Lung (tissue), 12 donors: ENCODE results near the gene SHH. TPM values are rescaled to one million over a fixed set of nuclear protein-coding genes. Genes with fewer than 3 reads are reported as not detected.

Source experiments
- ATAC-seq: fragments of 200-7000 bp; cut with Tn5 transposase; one replicate; pipeline ENCODE4 v1.9.1; 2020; ENCODE audit warnings: moderate number of reproducible peaks; ENCODE audit not compliant: insufficient read depth, low FRiP score
- DNase-seq, 3 donors: peaks; one replicate each; pipeline ENCODE4 v3.0.0-alpha.2; 2013 to 2017
- H3K27ac ChIP-seq, 2 donors: one replicate each; pipeline ENCODE4 v1.5.1; 2013; ENCODE audit warnings: mild to moderate bottlenecking in 2 of 2, moderate library complexity in 2 of 2, control low read depth in 1 of 2, inconsistent platforms in 1 of 2, low read depth in 1 of 2, low read length in 1 of 2
- H3K27me3 ChIP-seq, 3 donors: one replicate each; pipeline ENCODE4 v1.5.1; 2013; ENCODE audit warnings: low read length in 2 of 3; ENCODE audit not compliant: control insufficient read depth in 3 of 3, insufficient read depth in 3 of 3
- H3K36me3 ChIP-seq, 4 donors: one replicate each; pipeline ENCODE4 v1.5.1; 2013; ENCODE audit warnings: low read length in 4 of 4, mild to moderate bottlenecking in 1 of 4, moderate library complexity in 1 of 4; ENCODE audit not compliant: control insufficient read depth in 4 of 4, insufficient read depth in 4 of 4
- H3K4me1 ChIP-seq, 5 donors: one replicate each; pipeline ENCODE4 v1.5.1; 2013; ENCODE audit warnings: low read length in 5 of 5, mild to moderate bottlenecking in 2 of 5, moderate library complexity in 1 of 5; ENCODE audit not compliant: control insufficient read depth in 5 of 5, insufficient read depth in 5 of 5
- H3K4me3 ChIP-seq: one replicate; pipeline ENCODE4 v1.5.1; 2013; ENCODE audit warnings: mild to moderate bottlenecking, control low read depth, moderate library complexity
- H3K9ac ChIP-seq, 2 donors: one replicate each; pipeline ENCODE4 v1.5.1; 2013; ENCODE audit warnings: low read length in 2 of 2, control low read depth in 1 of 2; ENCODE audit not compliant: insufficient read depth in 1 of 2
- H3K9me3 ChIP-seq, 4 donors: one replicate each; pipeline ENCODE4 v1.5.1; 2013; ENCODE audit warnings: low read length in 3 of 4, mild to moderate bottlenecking in 1 of 4, moderate library complexity in 1 of 4; ENCODE audit not compliant: control insufficient read depth in 4 of 4, insufficient read depth in 3 of 4
- CTCF ChIP-seq: IDR thresholded peaks from 2 replicates; pipeline ENCODE4 v1.5.1; 2012; ENCODE audit warnings: mild to moderate bottlenecking; ENCODE audit errors: control extremely low read depth, extremely low read depth
- WGBS, 2 donors: extraction: QIAGEN DNeasy Blood & Tissue Kit; methylation state at CpG; one replicate each; pipeline ENCODE4 v1.1.7; 2013; 5-methylcytosine and 5-hydroxymethylcytosine counted together
- polyA plus RNA-seq, 2 donors: library from polyadenylated mRNA; stranded (reverse); fragments of 200-250 nt; gene quantifications; one replicate each; pipeline ENCODE4 v1.2.1, GENCODE V29; 2013
- total RNA-seq, 2 donors: library from RNA; depleted of rRNA in 1 of 2; stranded (reverse); fragments of >200 nt in 1 of 2; gene quantifications; one replicate each; pipeline ENCODE4 v1.2.1, GENCODE V29; 2014 to 2021
- donor health status: control.
- donor health status: control.
- donor health status: Bipolar disorder and iron deficiency.
- donor health status: healthy.
- donor health status: DM: yes; HTN: yes; CAD: no.

The SHH gene
- total and polyA plus RNA-seq, 4 donors, result 1.5 to 9.3 (median 4.4) TPM

- no peak for DNase-seq
These were observed 48.2 kb upstream of the SHH start for GRCh38 chr7:155860461-155860839.

GRCh38 chr7:155858521-155859061 lies 46.3 kb upstream of the SHH start:
- DNase-seq, result no peak
- 58 to 84% methylated on average over 3 of the region's 3 CpGs for WGBS, 2 donors
- no peaks in the 10 kb centered on the region for H3K36me3 ChIP-seq
- H3K9me3 ChIP-seq, result peaks cover 0 to 3% (median 0%) of the 10 kb centered on the region in 4 donors
- H3K27ac ChIP-seq, result no peak overlapping the region
- no peak for TF ChIP-seq CTCF
- H3K27me3 ChIP-seq, result no peaks in the 10 kb centered on the region
- no peak overlapping the region for H3K9ac ChIP-seq
- no peak overlapping the region for H3K4me3 ChIP-seq
- H3K4me1 ChIP-seq, result peaks cover 0 to 15% (median 12%) of the 10 kb centered on the region in 5 donors
- no peak for ATAC-seq

More at GRCh38 chr7:155860461-155860839, 48.2 kb upstream of the SHH start:
- no peak for ATAC-seq
- WGBS, 2 donors, result 61 to 80% methylated on average over 4 of the region's 4 CpGs
- no peak overlapping the region for H3K9ac ChIP-seq
- H3K9me3 ChIP-seq, result peaks cover 0 to 3% (median 0%) of the 10 kb centered on the region in 4 donors
- H3K27me3 ChIP-seq, result no peaks in the 10 kb centered on the region
- H3K4me1 ChIP-seq, result peaks cover 0 to 15% (median 12%) of the 10 kb centered on the region in 5 donors
- TF ChIP-seq CTCF, result no peak
- H3K36me3 ChIP-seq, result no peaks in the 10 kb centered on the region
- H3K27ac ChIP-seq, result peak overlapping the region in 1 of 2 donors; percentile 62
- H3K4me3 ChIP-seq, result no peak overlapping the region

- no peak overlapping the region for H3K4me3 ChIP-seq
- WGBS, 2 donors, result 76 to 88% methylated on average over 3 of the region's 3 CpGs
- ATAC-seq (no peak), DNase-seq (no peak)
- H3K27ac ChIP-seq, result no peak overlapping the region
- H3K9me3 ChIP-seq, result peaks cover 0 to 2% (median 0%) of the 10 kb centered on the region in 4 donors
- peaks cover 0 to 15% (median 12%) of the 10 kb centered on the region in 5 donors for H3K4me1 ChIP-seq
- no peaks in the 10 kb centered on the region for H3K27me3 ChIP-seq
- no peaks in the 10 kb centered on the region for H3K36me3 ChIP-seq
- TF ChIP-seq CTCF, result no peak
- no peak overlapping the region for H3K9ac ChIP-seq
These were observed 44.9 kb upstream of the SHH start for GRCh38 chr7:155857141-155857540.

GRCh38 chr7:155856656-155857055 lies 44.4 kb upstream of the SHH start:
- Histone ChIP-seq H3K36me3 (no peaks in the 10 kb centered on the region), H3K4me1 (peaks cover 0 to 14% (median 12%) of the 10 kb centered on the region in 5 donors), H3K4me3 (no peak overlapping the region), H3K27ac (no peak overlapping the region), H3K9me3 (peaks cover 0 to 2% (median 0%) of the 10 kb centered on the region in 4 donors), H3K9ac (no peak overlapping the region), H3K27me3 (no peaks in the 10 kb centered on the region)
- DNase-seq (no peak), ATAC-seq (no peak)
- no peak for TF ChIP-seq CTCF
- WGBS, 2 donors, result 82 to 83% methylated on average over 3 of the region's 3 CpGs
